SU-DHL-6 (cell line): ENCODE results near the gene LTBP2.

ENCODE experiments used
- CTCF ChIP-seq: fragments of 200-600 bp; sonication (generic); IDR thresholded peaks from one replicate; pipeline ENCODE4 v1.5.1; 2017; ENCODE audit warnings: antibody characterized with exemption, mild to moderate bottlenecking, low read length, moderate library complexity; ENCODE audit not compliant: insufficient read depth, poor library complexity, severe bottlenecking
- EZH2phosphoT487 ChIP-seq: fragments of 200-600 bp; sonication (generic), shearing (Covaris generic); conservative IDR thresholded peaks from 2 replicates; pipeline ENCODE4 v1.6.1; 2018; ENCODE audit warnings: mild to moderate bottlenecking, antibody characterized with exemption, low read length, moderate library complexity, mixed read lengths

GRCh38 chr14:74456684-74457564 lies 155.1 kb downstream of the LTBP2 start:
- no peak for TF ChIP-seq EZH2phosphoT487
- TF ChIP-seq CTCF, result no peak
